HUES64 (cell line): ENCODE measurements around the gene FBXO30.

ENCODE experiments used
- H3K27ac ChIP-seq: 2 replicates; pipeline ENCODE4 v1.7.0; 2013; ENCODE audit warnings: low read depth, low read length, inconsistent platforms
- H3K27me3 ChIP-seq: 2 replicates; pipeline ENCODE4 v1.6.1; 2013; ENCODE audit warnings: mild to moderate bottlenecking, low read length; ENCODE audit not compliant: insufficient read depth
- H3K36me3 ChIP-seq: 2 replicates; pipeline ENCODE4 v1.6.1; 2013; ENCODE audit warnings: mild to moderate bottlenecking, low read length; ENCODE audit not compliant: insufficient read depth
- H3K4me1 ChIP-seq: 2 replicates; pipeline ENCODE4 v1.6.1; 2013; ENCODE audit warnings: mild to moderate bottlenecking, low read length, moderate library complexity; ENCODE audit not compliant: insufficient read depth
- H3K4me3 ChIP-seq: 2 replicates; pipeline ENCODE4 v1.5.1; 2013; ENCODE audit warnings: mild to moderate bottlenecking, low read length, moderate library complexity
- H3K9ac ChIP-seq: 2 replicates; pipeline ENCODE4 v1.6.1; 2013; ENCODE audit warnings: mild to moderate bottlenecking, low read depth, low read length
- H3K9me3 ChIP-seq: 2 replicates; pipeline ENCODE4 v1.6.1; 2013; ENCODE audit warnings: low read depth, low read length; ENCODE audit not compliant: insufficient read depth
- WGBS: fragments of 150-250, 120-280 bp; methylation state at CpG from one replicate; pipeline ENCODE4 v1.1.7; 2013; ENCODE audit warnings: missing lambda C conversion rate; 5-methylcytosine and 5-hydroxymethylcytosine counted together

Gene FBXO30

DNA sequence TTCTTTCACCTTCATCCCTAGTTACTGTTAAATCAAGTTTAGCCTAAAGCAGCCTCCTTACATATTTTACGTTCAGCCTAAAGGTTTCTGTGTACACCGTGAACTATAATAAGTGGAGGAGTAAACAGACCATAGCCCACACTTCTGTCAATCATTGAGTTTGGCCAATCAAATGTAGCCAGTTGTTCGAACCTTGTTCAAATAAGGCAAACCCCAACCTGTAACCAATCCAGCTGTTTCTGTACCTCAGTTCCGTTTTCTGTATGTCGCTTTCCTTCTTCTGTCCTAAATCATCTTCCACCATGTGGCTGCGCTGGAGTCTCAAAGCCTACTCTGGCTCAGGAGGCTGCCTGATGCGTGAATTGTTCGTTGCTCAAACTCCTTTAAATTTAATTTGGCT, 1.8 kb upstream of the FBXO30 start:
- H3K36me3 ChIP-seq, result no peaks in the 10 kb centered on the region
- peak overlapping the region; percentile 84 for H3K4me3 ChIP-seq
- no peaks in the 10 kb centered on the region for H3K9me3 ChIP-seq
- H3K4me1 ChIP-seq, result peaks cover 24% of the 10 kb centered on the region
- WGBS, result 92% methylated on average over 7 of the region's 8 CpGs
- no peak overlapping the region for H3K9ac ChIP-seq
- no peaks in the 10 kb centered on the region for H3K27me3 ChIP-seq
- H3K27ac ChIP-seq, result no peak overlapping the region

GRCh38 chr6:145815309-145816274, 997 bp upstream of the FBXO30 start:
- Histone ChIP-seq H3K9me3 (no peaks in the 10 kb centered on the region), H3K27ac (peak overlapping the region; percentile 97), H3K9ac (peak overlapping the region; percentile 91), H3K4me1 (peaks cover 32% of the 10 kb centered on the region), H3K36me3 (no peaks in the 10 kb centered on the region; the same call in 1 of the 2 replicates), H3K4me3 (peak overlapping the region; percentile 84), H3K27me3 (no peaks in the 10 kb centered on the region)
- WGBS, result 7% methylated on average over 24 of the region's 25 CpGs

DNA sequence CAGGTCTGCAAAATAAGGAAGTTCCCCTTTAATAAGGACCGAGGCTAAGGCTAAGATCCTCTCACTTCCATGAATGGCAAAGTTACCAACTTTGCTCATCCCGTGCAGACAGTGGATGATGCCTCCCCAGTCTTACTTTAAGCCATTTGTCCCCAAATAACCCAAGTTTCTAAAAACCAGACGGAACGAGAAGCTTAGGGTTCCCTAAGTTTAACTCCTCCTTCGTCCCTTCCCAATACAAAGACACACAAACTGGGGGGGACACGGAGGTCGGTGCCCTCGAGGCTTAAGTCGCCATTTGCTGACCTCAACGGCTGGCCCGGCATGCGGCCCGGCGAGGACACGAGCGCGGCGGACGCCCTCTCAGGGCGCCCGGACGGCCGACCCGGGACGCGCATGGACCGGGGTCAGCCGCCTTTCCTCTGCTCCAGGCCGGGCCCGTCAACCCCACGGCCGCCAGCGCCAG, 527 bp downstream of the FBXO30 start:
- no peaks in the 10 kb centered on the region for H3K9me3 ChIP-seq
- peak overlapping the region; percentile 84 for H3K4me3 ChIP-seq
- no peaks in the 10 kb centered on the region for H3K27me3 ChIP-seq
- H3K36me3 ChIP-seq, result no peaks in the 10 kb centered on the region; the same call in 1 of the 2 replicates
- WGBS, result under 1% methylated on average over 33 of the region's 33 CpGs
- H3K4me1 ChIP-seq, result peaks cover 37% of the 10 kb centered on the region
- H3K27ac ChIP-seq, result peak overlapping the region; percentile 97
- H3K9ac ChIP-seq, result peak overlapping the region; percentile 86

GRCh38 chr6:145813285-145814034, 1.1 kb downstream of the FBXO30 start:
- peak overlapping the region; percentile 86 for H3K9ac ChIP-seq
- peaks cover 3% of the 10 kb centered on the region; the same call in 1 of the 2 replicates for H3K36me3 ChIP-seq
- peak overlapping the region; percentile 84 for H3K4me3 ChIP-seq
- peak overlapping the region; percentile 97 for H3K27ac ChIP-seq
- 1% methylated on average over 8 of the region's 12 CpGs for WGBS
- H3K9me3 ChIP-seq, result no peaks in the 10 kb centered on the region
- H3K4me1 ChIP-seq, result peaks cover 37% of the 10 kb centered on the region
- H3K27me3 ChIP-seq, result no peaks in the 10 kb centered on the region

- Histone ChIP-seq H3K36me3 (peaks cover 3% of the 10 kb centered on the region; the same call in 1 of the 2 replicates), H3K27me3 (no peaks in the 10 kb centered on the region), H3K27ac (no peak overlapping the region), H3K9me3 (no peaks in the 10 kb centered on the region), H3K9ac (no peak overlapping the region), H3K4me1 (peaks cover 37% of the 10 kb centered on the region), H3K4me3 (peak overlapping the region; percentile 84)
- WGBS, result no CpG with 5 or more reads among the region's 1 CpG
These were observed 2.9 kb downstream of the FBXO30 start for GRCh38 chr6:145811741-145812140.

DNA sequence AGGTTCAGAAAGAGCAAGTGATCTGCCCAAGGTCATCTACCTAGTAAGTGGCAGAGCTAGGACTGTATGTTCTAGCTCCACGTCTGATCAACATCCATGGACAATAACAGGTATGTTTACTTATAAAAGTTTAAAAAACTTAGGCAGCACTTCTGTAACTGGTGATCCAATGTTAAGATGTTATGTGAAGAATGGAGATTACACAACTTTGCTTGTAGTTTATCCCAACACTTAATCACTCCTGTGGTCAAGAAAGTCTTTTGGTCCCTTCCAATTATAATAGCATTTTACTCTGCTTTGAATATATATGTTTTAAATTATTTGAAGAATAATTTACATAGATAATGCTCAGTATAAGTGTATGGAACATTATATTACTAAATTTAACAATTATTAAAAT, 4.8 kb downstream of the FBXO30 start:
- Histone ChIP-seq H3K36me3 (peaks cover 18% of the 10 kb centered on the region), H3K4me3 (no peak overlapping the region), H3K9me3 (no peaks in the 10 kb centered on the region), H3K27ac (no peak overlapping the region), H3K4me1 (peaks cover 27% of the 10 kb centered on the region), H3K9ac (no peak overlapping the region), H3K27me3 (no peaks in the 10 kb centered on the region)
- WGBS, result 88% methylated on average over 1 of the region's 1 CpG

DNA sequence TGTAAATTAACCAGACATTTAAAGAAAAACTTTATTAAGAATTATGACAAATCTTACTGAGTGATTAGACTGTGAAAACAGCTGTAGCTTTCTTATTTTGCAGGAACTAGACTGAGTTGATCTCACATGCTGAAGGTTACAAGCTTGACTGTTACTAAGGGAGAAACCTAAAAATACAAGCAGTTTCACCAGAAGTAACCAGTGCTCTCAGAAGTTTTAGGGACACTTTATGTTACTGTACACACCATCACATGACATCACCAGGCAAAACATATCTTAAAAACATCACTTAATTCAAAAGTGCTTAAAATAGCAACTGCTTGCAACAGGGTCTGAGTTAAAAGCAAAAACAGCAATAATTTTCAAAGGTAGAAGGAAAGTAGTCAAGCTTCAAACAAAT, 5.4 kb downstream of the FBXO30 start:
- no peak overlapping the region for H3K9ac ChIP-seq
- peaks cover 23% of the 10 kb centered on the region for H3K36me3 ChIP-seq
- H3K9me3 ChIP-seq, result no peaks in the 10 kb centered on the region
- no peak overlapping the region for H3K27ac ChIP-seq
- H3K27me3 ChIP-seq, result no peaks in the 10 kb centered on the region
- H3K4me1 ChIP-seq, result peaks cover 27% of the 10 kb centered on the region
- H3K4me3 ChIP-seq, result no peak overlapping the region

DNA sequence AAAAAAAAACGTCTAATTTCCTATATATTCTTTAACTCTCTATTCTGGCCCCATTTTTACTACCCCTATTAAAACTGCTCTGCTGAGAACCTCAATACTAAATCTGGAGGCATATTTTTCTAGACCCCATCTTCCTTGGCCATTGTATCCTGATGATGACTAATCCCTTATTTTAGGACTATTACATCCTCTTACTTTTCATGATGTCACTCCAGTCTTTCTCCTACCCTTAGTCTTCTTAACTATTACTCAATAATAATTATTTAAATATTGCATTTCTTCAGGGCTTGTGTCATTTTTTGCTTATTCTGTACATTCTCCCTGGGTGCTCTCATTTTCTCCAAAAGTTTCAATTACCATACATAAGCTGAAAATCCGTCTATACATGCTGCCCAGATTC, 6.4 kb downstream of the FBXO30 start:
- peaks cover 27% of the 10 kb centered on the region for H3K4me1 ChIP-seq

GRCh38 chr6:145802141-145802540, 12.5 kb downstream of the FBXO30 start:
- H3K4me3 ChIP-seq, result no peak overlapping the region
- 97% methylated on average over 5 of the region's 5 CpGs for WGBS
- H3K27me3 ChIP-seq, result no peaks in the 10 kb centered on the region
- no peaks in the 10 kb centered on the region for H3K9me3 ChIP-seq
- peaks cover 22% of the 10 kb centered on the region for H3K4me1 ChIP-seq
- peaks cover 68% of the 10 kb centered on the region for H3K36me3 ChIP-seq
- no peak overlapping the region for H3K9ac ChIP-seq
- no peak overlapping the region for H3K27ac ChIP-seq

More for the DNA sequence above, 6.4 kb downstream of the FBXO30 start:
- H3K27me3 ChIP-seq, result no peaks in the 10 kb centered on the region
- H3K9ac ChIP-seq, result no peak overlapping the region
- H3K9me3 ChIP-seq, result no peaks in the 10 kb centered on the region
- 97% methylated on average over 2 of the region's 2 CpGs for WGBS
- no peak overlapping the region for H3K4me3 ChIP-seq
- H3K27ac ChIP-seq, result no peak overlapping the region
- H3K36me3 ChIP-seq, result peaks cover 33% of the 10 kb centered on the region

- peaks cover 22% of the 10 kb centered on the region for H3K4me1 ChIP-seq
- H3K4me3 ChIP-seq, result no peak overlapping the region
- H3K9ac ChIP-seq, result no peak overlapping the region
- H3K9me3 ChIP-seq, result no peaks in the 10 kb centered on the region
- H3K27me3 ChIP-seq, result no peaks in the 10 kb centered on the region
- WGBS, result 93% methylated on average over 6 of the region's 6 CpGs
- no peak overlapping the region for H3K27ac ChIP-seq
- peaks cover 66% of the 10 kb centered on the region for H3K36me3 ChIP-seq
These were observed 13.6 kb downstream of the FBXO30 start for GRCh38 chr6:145801021-145801420.

- H3K4me1 ChIP-seq, result peaks cover 22% of the 10 kb centered on the region
- H3K27ac ChIP-seq, result peak overlapping the region; percentile 37; the same call in 1 of the 2 replicates
- H3K27me3 ChIP-seq, result no peaks in the 10 kb centered on the region
- peaks cover 41% of the 10 kb centered on the region for H3K36me3 ChIP-seq
- H3K4me3 ChIP-seq, result no peak overlapping the region
- WGBS, result 72% methylated on average over 2 of the region's 2 CpGs
- H3K9ac ChIP-seq, result no peak overlapping the region; the same call in 1 of the 2 replicates
- H3K9me3 ChIP-seq, result no peaks in the 10 kb centered on the region
These were observed 16.1 kb downstream of the FBXO30 start for GRCh38 chr6:145798530-145798929.
